Breast epithelium (tissue), 3 donors: ENCODE data around the gene SCARF2.

Source experiments
- POLR2A ChIP-seq: fragments of 450-650 bp; IDR thresholded peaks from one replicate; pipeline ENCODE4 v1.6.1; 2016; ENCODE audit warnings: antibody characterized with exemption, mild to moderate bottlenecking, moderate library complexity
- POLR2AphosphoS5 ChIP-seq, 3 donors: sonication (generic); formaldehyde crosslinking; IDR thresholded peaks; one replicate each; pipeline ENCODE4 v1.6.1; 2017; ENCODE audit warnings: antibody characterized with exemption in 3 of 3
- TF ChIP-seq, protein P1 (sequence below), 3 donors: fragments of 450-650 bp; IDR thresholded peaks; one replicate each; pipeline ENCODE4 v1.5.1; 2016 to 2017; ENCODE audit warnings: antibody characterized with exemption in 3 of 3, mild to moderate bottlenecking in 3 of 3, moderate library complexity in 3 of 3

DNA sequence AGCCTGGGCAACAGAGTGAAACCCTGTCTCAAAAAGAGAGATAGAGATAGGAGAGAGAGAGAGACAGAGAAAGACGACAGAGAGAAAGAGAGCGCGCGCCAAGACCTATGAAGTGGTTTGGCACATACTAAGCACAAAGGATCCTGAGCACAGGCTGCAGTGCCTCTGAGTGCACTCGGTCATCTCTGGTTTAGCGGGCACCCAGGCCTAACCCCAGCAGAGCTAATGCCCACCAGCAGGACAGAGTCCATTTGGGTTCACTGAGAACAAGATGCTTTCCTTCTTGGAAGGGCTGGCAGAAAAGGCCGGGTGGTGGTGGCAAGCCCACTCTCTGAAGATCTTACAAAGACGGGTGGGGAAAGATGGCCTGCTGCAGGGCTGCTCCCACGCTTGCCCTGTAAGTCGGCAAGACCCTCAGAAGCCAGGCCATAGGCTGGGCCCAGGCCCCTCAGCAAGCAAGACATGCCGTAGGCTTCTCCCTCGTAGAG is 3.3 kb downstream of the SCARF2 start:
- TF ChIP-seq, protein P1, sequence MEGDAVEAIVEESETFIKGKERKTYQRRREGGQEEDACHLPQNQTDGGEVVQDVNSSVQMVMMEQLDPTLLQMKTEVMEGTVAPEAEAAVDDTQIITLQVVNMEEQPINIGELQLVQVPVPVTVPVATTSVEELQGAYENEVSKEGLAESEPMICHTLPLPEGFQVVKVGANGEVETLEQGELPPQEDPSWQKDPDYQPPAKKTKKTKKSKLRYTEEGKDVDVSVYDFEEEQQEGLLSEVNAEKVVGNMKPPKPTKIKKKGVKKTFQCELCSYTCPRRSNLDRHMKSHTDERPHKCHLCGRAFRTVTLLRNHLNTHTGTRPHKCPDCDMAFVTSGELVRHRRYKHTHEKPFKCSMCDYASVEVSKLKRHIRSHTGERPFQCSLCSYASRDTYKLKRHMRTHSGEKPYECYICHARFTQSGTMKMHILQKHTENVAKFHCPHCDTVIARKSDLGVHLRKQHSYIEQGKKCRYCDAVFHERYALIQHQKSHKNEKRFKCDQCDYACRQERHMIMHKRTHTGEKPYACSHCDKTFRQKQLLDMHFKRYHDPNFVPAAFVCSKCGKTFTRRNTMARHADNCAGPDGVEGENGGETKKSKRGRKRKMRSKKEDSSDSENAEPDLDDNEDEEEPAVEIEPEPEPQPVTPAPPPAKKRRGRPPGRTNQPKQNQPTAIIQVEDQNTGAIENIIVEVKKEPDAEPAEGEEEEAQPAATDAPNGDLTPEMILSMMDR (IDR thresholded peaks at IDR 0.05): no peak
- TF ChIP-seq POLR2AphosphoS5 (IDR thresholded peaks at IDR 0.05): no peak
- TF ChIP-seq POLR2A: no peak
